GM21367 (cell line): ENCODE data around the gene SAMD9L.
"Not testable (repeated sequence)": the region's sequence is repeated elsewhere in the genome, so short reads cannot be mapped to it uniquely, and the experiment has no call there.

Experiments
- ATAC-seq: cut with Tn5 transposase; IDR thresholded peaks from one replicate; pipeline ENCODE4 v1.9.1; 2021; ENCODE audit not compliant: unreplicated experiment

SAMD9L gene

DNA sequence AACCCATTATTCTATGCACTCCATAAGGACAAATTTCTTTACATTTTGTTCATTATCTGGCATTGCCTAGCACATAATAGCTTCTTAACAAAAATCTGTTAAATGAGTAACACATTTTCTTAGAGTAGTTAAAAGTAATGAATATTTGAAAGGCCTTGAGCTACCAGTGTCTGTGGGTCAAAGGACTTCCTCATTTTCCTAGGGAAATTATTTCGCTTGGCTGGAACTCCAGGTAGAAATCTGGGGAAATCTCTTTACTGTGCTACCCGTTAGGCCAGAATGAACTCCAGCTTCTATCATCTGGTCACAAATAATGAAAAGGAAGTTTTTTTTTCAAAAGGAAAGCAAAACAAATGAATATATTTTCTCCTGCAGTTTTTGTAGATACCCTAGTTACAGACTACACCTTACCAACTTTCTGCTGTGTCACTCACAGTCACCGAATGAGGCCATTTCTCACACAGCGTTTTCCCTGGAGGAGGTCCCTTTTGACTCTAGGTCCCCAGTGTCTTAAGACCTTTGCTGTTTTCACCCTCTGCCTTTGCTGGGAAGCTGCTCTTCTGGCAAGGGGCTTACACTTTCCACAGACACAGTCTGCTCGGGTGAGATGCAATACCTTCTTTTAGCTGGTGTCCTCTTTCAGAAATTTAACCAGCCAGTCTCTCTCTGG lies 1.6 kb downstream of the SAMD9L start:
- ATAC-seq: peak; percentile 37

DNA sequence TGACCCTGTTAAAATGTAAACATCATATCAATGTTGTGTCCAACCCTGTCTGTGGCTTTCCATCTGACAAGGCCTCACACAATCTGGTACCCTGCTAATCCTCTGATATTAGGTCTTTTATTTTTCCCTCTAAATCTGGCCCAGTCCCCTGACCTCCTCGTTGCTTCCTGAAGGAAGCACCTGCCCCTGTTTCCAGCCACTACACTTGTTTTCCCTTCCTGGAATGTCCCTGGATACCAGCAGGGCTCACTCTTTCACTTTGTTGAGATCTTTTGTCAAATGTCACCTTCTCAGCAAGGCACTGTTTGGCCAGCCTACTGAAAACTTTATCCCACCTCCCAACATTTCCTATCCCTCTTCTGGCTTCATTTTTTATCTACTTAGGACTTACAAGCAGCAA lies 2.1 kb downstream of the SAMD9L start:
- ATAC-seq: no peak

DNA sequence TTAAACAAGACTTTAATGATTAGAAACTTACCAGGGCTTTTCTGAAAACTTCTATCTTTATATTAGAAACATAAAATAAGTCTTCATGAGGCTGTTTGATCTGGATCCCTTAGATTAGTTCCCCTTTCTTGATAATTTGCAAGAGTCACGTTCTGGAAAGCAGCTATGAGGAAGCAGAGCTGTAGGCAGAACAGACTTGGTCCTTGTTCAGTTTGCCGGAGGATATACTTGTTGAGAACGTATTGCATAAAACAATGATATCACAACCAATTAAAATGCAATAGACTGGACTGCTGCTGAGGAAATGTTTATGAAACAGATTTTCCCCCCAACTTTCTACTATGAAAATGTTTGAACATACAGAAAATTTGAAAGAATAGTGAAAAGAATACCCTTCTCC lies 2.8 kb downstream of the SAMD9L start:
- no peak for ATAC-seq

DNA sequence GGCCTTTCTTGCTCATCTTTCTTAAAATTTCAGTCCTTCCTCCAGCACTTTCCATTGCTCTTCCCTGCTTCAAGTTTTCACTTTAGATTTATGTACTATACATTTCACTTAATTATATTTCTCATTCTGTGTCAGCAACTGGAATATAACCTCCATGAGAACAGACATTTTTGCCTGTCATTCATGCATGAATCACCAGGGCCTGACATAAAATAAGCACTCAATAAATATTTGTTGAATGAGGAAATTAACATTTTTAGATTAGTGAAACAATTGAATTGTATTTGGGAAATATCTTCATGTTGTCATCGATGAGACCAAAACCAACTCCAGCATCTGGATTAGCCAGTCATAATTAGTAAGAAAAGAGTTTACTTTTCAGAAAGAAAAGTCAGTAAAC lies 6.1 kb downstream of the SAMD9L start:
- ATAC-seq: no peak

DNA sequence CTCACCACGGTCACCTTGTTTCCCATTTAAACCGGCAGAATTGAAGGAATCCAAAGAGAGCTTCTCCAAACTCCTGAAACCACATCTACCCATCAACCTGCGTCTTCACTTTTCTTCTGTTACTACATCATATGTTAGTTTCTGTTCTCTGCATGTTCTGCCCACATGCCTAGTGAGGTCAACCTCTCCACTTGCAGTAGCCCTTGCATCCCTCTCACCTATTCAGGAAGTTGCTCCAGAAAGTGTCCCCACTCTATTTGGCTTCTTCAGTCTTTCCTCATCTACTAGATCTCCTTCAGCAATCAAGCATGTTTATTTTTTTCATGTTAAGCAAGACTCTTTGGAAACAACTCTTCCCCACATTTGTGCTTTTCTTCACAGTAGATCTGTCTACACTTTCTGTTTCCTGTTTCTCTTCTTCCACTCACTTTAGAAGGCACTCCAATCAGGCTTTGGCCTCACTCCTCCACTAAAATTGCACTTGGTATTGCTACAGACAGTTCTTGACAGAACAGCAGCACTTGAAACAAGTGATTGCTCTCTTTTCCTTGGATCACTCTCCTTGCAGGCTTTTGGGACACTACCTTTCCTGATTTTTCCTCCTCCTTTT lies 7.5 kb downstream of the SAMD9L start:
- no peak for ATAC-seq

DNA sequence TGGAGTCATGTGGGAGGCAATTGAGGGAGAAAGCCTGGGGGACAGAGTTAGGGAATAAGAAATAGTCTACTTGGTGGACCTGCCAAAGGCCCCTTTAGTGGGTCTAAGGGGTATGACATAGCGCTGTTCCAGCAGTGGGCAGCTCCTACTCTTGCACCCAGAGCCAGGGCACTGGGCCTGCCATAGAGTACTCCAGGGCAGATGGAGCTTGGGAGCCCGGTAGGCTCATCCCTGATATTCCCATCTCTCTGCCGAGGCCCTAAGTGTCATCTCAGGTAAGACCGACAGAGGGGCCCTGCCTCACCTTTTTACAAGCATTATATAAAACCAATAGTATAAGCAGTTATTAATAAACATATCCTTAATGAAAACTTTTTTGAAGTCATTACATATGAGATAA lies 9.6 kb downstream of the SAMD9L start:
- no peak for ATAC-seq

DNA sequence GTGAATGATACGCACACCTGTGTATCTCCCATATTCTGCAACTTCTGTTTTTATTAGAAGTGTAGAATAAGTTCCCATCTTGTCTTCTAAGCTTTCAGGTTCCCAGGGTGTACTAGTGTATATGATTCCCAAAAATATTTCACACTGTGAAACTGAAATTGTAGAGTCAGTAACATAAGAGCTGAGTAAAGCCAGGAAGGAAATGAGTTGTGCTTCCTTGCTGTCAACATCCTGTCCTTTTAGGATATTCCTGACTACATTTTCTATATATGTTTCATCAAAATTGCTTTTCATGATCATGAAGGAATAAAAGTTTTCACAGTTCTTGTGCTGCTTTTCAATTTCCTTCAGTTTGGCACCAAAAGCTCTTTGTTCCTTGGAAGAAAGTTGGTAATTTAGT lies 15.2 kb downstream of the SAMD9L start:
- ATAC-seq: no peak

DNA sequence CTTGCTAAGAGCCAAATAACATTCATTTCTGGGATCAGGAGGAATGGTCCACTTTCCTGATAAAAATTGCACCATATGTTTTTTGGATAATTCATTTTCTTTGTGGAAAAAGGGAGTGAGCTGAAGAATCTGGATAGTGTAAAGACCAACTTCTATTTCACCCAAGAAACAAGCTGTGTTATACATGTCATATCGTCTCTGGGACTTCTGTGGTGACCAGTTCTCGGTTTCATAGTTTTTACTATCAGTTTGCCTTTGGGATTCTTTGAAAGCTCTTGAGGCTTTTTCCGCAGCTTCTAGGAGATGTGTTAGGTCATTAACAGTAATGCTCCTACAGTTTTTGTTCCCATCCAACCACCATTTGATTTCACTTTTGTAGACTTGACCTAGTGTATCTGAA lies 16.0 kb downstream of the SAMD9L start:
- ATAC-seq: no peak

DNA sequence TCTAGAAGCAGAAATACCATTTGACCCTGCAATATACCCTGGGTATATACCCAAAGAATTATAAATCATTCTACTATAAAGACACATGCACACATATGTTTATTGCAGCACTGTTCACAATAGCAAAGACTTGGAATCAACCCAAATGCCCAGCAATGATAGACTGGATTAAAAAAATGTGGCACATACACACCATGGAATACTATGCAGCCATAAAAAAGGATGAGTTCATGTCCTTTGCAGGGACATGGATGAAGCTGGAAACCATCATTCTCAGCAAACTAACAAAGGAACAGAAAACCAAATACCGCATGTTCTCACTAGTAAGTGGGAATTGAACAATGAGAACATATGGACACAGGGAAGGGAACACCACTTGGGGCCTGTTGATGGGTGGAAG lies 21.2 kb downstream of the SAMD9L start:
- not testable (repeated sequence) for ATAC-seq

DNA sequence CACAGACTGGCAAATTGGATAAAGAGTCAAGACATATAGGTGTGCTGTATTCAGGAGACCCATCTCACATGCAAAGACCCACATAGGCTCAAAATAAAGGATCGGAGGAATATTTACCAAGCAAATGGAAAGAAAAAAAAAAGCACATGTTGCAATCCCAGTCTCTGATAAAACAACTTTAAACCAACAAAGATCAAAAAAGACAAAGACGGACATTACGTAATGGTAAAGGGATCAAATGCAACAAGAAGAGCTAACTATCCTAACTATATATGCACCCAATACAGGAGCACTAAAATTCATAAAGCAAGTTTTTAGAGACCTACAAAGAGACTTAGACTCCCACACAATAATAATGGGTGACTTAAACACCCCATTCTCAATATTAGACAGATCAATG lies 24.7 kb downstream of the SAMD9L start:
- ATAC-seq: not testable (repeated sequence)

DNA sequence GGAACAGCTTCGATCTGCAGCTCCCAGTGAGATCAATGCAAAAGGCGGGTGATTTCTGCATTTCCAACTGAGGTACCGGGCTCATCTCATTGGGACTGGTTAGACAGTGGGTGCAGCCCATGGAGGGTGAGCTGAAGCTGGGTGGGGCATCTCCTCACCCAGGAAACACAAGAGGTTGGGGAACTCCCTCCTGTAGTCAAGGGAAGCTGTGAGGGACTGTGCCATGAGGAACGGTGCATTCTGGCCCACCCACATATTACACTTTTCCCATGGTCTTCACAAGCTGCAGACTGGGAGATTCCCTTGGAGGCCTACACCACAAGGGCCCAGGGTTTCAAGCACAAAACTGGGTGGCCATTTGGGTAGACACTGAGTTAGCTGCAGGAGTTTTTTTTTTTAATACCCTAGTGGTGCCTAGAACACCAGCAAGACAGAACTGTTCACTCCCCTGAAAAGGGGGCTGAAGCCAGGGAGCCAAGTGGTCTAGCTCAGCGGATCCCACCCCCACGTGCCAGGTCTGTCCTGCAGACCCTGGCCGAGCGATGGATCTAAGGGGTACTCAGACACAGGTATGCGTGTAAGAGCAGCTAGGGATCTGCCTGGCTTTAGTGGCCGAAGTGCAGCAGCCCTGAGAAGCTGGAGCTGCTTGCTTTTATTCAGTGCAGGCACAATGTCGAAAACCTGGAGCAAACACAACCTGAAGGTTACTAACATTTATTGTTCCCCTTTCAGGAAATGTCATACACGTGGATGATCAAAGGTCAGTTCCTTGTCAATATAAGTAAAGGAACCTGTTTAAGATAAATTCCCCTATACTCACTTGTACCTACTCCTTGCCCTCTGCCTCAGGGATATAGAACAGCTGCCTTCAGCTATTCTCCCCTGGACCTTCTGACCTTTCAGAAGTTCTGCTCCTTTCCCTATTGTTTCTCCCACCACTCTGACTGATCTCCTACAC lies 27.3 kb downstream of the SAMD9L start:
- ATAC-seq: no peak

DNA sequence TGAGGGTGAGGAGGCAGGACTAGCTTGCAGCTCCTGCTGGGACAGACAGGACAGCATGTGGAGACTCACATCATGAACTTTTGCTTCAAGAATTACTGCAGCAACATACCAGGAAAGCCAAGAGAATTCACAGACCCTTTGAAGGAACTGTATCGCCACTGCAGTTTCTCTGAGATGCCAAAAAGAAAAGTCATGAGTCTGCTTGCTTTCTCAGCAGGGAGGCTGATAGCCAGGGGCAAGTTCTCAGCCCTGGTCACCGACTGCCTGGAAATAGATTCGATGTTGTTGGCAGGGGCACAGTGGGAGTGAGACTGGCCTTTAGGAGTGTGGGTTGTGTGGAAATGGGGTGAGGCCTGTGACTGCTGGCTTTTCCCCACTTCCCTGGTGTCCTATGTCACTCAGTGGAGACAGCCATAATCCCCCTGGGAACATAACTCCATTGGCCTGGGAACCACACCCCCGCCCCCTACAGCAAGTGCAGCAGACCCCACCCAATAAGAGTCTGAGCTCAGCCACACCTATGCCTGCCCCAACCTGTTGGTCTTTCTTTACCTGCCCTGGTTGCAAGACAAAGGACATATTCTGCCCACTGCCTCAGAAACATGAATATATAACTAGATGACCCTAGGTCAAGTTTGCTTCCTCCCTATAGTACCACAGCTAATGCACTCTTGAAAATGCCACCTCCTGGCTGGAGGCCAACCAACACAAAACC lies 28.8 kb downstream of the SAMD9L start:
- ATAC-seq: no peak

DNA sequence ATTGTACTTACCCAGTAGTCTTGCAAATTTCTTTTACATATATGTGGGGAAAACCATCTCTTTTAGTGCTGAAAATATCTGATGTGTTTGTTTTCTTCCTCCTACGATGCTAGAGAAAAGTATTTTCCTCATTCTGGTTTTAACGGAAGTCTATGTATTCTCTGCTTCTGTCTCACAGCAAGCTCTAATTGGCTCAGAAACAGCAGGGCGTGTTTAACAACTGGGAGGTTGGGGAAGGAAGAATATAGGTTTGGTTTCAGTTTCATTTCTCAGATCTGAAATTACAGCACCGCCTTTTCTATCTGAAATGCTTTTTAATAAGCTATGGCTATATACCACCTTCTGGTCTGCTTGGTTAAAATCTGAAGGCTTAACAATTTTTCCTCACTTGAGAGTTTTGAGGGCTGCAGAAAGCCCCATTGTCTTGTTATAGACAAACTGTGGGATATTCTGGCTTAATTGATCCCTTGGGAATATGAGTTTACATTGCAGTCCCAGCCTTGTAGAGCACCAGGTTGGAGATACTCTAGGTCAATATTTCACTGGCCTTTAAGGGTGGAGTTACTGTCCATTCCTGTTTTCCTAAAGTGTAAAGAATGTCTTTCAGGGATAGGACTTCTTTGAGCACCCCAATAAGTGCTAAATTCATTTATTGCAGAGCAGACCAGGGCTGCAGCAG lies 30.2 kb downstream of the SAMD9L start, which contains the start of gene SAMD9:
TSS of gene SAMD9 (minus strand) at position 128 of the 679 bp plus-strand sequence. CDS start 11,882 bp downstream, outside the sequence.
- ATAC-seq: peak; percentile 99

DNA sequence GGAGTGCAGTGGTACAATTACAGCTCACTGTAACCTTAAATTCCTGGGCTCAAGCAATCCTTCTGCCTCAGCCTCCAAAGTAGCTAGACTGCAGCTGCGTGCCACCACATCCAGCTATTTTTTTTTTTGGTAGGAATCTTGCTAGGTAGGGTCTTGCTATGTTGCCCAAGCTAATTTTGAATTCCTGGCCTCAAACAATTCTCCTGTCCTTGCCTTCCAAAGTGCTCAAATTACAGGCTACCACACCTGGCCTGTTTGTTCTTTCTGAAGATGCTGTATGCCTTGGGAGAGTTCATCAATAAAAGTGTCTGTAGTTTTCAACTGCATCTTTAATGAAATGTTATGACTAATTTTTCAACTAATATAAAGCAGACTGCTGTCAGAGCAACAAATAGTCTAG lies 30.9 kb downstream of the SAMD9L start:
- no peak for ATAC-seq

DNA sequence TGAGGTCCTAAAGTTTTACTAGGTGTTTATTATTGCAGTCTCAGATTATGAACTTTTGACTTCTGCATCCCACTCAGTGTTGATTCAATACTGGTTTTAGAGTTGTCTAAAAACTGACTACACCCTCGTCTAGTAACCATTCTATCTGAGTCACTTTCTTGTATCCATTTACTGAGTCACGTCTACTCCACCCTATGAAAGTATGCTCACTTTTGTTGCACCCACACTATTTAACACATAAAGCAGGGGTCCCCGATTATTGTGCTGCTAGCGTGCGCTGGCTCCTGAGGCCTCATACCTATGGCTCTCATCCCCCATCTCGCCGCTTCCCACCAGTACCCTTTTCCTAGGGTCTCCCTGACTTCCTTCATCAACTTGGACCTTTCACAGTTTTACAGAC lies 32.4 kb downstream of the SAMD9L start:
- no peak for ATAC-seq

DNA sequence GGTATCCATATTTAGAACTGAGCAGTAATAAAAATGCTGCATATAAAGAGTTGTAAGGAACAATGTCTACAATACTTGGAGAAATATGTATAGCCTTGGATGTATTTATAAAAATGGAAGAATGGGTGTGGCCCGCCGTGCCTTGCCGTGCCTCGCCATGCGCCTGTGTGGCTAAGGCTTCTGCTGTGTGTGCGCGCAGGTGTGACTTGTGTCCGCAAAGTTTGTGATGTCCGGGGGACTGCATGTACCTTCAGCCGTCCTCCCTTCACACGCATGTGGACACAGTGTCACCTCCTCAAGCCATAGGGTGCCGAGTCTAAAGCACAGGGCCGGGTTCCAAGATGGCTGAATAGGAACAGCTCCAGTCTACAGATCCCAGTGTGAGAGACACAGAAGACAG lies 40.2 kb downstream of the SAMD9L start:
- ATAC-seq: no peak

DNA sequence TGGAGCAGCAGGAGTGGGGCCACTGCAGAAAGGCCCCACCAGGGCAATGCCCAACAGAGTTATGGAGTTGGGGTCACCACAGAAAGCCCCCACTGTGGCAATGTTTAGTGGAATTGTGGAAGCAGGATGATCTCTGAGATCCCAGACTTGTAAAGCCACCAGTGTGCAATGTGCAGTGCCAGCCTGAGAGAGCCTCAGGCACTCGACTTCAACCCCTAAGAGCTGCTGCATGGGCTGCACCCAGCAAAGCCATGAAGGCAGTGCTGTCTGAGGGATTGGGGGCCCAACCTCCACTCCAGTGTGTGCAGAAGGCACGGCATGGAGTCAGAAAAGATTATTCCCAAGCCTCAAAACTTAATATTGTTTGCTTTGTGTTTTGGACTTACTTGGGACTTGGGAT lies 50.8 kb downstream of the SAMD9L start:
- ATAC-seq: no peak

DNA sequence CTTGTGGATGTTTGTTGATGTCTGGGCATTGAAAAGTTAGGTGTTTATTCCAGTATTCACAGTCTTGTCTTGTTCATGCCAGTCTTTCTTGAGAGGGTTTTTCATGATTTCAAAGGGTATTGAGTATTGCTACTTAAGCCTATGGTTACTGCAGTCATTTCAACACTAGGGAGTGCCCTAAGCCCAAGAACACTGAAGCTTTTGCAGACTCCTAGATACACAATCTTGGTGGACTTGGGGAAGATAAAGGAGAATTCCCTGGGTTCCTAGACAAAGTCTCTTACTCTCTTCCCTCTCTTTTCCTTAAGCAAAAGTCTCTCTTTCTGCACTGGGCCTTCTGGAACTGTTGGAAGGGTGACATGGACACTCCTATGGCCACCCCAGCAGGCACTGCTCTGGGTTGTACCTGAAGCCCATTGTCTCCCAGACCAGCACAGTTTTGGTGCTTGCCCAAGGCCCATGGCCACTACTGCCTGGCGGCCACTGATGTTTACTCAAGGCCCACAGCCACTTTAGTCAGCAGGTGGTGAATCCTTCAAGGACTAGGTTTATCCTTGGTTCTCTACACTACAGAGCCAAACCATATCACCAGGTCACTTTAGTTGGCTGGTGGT lies 55.3 kb downstream of the SAMD9L start:
- peak; percentile 89 for ATAC-seq
